GM12874 (cell line): ENCODE results near the gene TRAFD1.

Experiments used
- CTCF ChIP-seq: IDR thresholded peaks from 2 replicates; pipeline ENCODE4 v1.5.1; 2011; ENCODE audit warnings: low read depth, mild to moderate bottlenecking, control low read depth, low read length, moderate library complexity; ENCODE audit not compliant: insufficient read depth

TRAFD1 gene

GRCh38 chr12:112159146-112159541, 33.8 kb downstream of the TRAFD1 start:
- TF ChIP-seq CTCF = no peak

DNA sequence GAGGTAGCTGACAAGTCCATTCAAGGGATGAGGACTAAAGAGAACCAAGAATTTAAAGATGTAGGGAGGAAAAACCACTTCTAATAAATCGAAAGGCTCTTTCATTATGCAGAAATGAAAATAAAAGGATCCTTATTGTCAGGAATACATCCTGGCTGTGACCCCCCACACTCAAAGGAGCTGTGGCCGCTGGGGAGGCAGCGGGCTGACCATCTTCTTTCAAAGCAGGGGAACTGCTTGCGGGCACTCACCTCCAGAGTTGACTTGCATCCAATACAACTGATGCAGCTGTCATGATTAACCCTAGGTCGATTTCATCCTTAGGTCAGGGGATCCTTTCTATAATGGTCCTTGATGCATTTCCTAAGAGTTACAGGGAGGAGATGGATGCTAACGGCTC, 35.3 kb downstream of the TRAFD1 start:
- TF ChIP-seq CTCF = no peak

DNA sequence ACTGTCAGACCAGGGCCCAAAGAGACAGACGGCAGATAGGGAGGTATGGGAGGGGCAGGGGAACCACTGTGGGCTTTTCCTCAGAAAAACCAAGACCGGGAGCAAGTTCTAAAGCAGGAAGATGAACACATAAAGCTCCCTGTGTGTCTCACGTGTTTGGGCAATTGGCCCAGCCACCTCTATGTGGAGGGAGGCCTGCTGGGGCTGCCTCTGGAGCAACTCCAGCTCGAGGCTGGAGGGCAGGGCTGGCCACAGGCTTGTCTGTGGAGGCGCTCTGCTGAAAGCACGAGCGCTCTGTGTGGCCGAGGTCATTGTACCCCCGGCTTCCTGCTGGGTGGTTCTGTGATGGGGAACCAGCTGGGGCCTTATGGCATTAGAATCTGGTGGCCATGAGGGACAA, 36.4 kb downstream of the TRAFD1 start:
- no peak for TF ChIP-seq CTCF

DNA sequence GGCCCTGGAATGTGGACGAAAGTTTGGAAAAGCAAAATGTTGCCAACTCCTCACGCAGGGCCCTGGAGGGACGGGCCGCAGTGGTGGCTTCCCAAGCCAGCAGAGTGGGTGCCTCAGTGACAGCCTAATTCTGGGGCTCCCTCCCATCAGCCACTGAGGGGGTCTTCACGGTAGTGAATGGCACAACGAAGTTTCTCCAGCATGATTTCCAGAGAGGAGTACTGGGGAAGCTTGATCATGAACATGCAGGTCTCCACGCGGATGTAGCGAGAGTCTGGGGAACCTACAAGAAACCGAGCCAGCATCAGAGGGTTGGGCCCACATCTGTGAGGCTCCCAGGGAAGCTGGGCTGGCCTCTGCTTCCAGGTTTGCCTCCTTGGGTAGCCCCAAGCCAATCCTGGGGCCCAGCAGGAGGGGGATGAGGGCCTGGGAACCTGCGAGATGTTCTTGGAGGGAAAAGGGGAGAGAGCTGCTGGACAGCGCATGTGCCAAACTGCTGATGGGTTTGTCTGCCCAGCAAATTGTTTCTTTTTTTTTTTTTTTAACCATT, 37.0 kb downstream of the TRAFD1 start:
- no peak for TF ChIP-seq CTCF

GRCh38 chr12:112163056-112163455, 37.7 kb downstream of the TRAFD1 start:
- no peak for TF ChIP-seq CTCF

DNA sequence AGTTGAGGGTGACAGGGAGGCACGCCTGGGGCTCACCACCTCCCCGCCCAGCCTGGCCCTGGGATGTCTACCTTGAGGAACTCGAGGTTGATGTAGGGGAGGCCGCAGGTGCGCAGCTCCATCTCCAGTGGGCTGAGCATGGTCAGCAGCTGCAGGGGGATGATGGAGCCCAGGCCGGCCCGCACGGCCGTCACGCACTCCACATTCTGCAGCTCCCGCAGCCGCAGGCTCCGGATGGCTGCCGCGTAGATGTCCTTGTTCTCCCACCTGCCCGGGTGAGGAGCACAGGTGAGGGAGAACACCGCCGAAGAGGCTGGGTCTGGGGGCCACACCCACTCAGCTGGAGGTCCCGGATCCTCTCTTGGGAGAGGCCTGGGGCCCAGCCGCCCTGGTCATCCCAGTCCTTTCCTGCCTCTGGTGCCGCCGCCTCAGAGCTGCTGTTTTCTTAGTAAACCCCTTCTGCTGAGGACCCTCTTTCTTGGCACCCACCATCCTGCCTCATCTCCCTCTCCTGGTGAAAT, 38.2 kb downstream of the TRAFD1 start:
- no peak for TF ChIP-seq CTCF

DNA sequence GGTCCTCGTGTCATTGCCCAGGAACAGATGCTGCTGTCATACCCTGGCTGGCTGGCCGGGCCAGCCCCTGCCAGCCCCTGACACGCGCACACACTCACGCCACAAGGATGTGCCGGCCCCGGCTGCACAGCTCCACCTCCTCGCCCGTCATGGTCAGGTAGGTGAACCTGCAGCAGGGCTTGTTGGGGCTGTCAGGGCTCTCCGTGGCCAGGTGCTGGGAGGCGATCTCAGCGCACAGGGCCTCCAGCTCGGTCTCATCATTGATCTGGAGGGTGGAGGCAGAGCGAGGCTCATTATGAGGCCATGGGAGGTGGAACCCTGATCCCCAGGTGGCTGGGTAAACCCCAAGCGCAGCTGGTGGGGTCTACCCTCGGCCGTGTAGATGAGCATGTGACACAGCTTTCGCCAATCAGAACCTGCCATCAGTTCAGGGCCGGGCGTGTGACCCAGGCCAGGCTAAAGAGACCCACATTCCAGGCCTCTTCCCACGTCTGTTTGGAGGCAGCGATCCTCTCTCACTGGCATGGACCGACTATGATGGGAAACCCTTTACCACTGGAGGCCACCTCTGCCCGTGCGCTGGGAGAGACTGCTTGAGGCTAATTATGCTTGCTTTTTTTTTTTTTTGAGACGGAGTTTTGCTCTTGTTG, 38.8 kb downstream of the TRAFD1 start:
- no peak for TF ChIP-seq CTCF
